Neuronal stem cell (in vitro differentiated cells): ENCODE results near the gene CYBA.

Source experiments
- DNase-seq: peaks from one replicate; pipeline ENCODE4 v3.0.0-alpha.2; 2013; ENCODE audit warnings: low spot score
- H2AFZ ChIP-seq: one replicate; pipeline ENCODE4 v1.6.1; 2013; ENCODE audit warnings: mild to moderate bottlenecking, low read length, inconsistent platforms
- H2AK5ac ChIP-seq: 2 replicates; pipeline ENCODE4 v1.6.1; 2013; ENCODE audit warnings: low read depth, mild to moderate bottlenecking, inconsistent platforms, low read length, moderate library complexity, mixed read lengths
- H2BK120ac ChIP-seq: 2 replicates; pipeline ENCODE4 v1.6.1; 2013; ENCODE audit warnings: low read depth, mild to moderate bottlenecking, inconsistent platforms, low read length, moderate library complexity, mixed read lengths
- H2BK12ac ChIP-seq: one replicate; pipeline ENCODE4 v1.6.1; 2013; ENCODE audit warnings: low read length, inconsistent platforms
- H2BK15ac ChIP-seq: 2 replicates; pipeline ENCODE4 v1.6.1; 2013; ENCODE audit warnings: mild to moderate bottlenecking, low read length, inconsistent platforms, mixed read lengths
- H2BK5ac ChIP-seq: one replicate; pipeline ENCODE4 v1.6.1; 2013; ENCODE audit warnings: inconsistent platforms, mild to moderate bottlenecking, low read length, moderate library complexity
- H3K14ac ChIP-seq: one replicate; pipeline ENCODE4 v1.6.1; 2013; ENCODE audit warnings: low read length, inconsistent platforms
- H3K18ac ChIP-seq: 2 replicates; pipeline ENCODE4 v1.6.1; 2013; ENCODE audit warnings: low read length, inconsistent platforms
- H3K23ac ChIP-seq: 2 replicates; pipeline ENCODE4 v1.6.1; 2013; ENCODE audit warnings: low read depth, mild to moderate bottlenecking, mixed read lengths, low read length, inconsistent platforms; ENCODE audit not compliant: poor library complexity
- H3K27ac ChIP-seq: replicated peaks from 3 replicates; pipeline ENCODE4 v1.5.1; 2013; ENCODE audit warnings: low read length, inconsistent platforms
- H3K27me3 ChIP-seq, 3 experiments: 2 replicates each; pipeline ENCODE4 v1.6.1; 2013; ENCODE audit warnings: low read length in 3 of 3, mild to moderate bottlenecking in 2 of 3, inconsistent platforms in 1 of 3, low read depth in 1 of 3, mixed read lengths in 1 of 3, moderate library complexity in 1 of 3; ENCODE audit not compliant: control insufficient read depth in 3 of 3, insufficient read depth in 3 of 3
- H3K36me3 ChIP-seq, 2 donors: replicated peaks in 1 of 2; 2 replicates each; pipeline ENCODE4 v1.6.1; 2013; ENCODE audit warnings: low read length in 2 of 2; ENCODE audit not compliant: control insufficient read depth in 2 of 2, insufficient read depth in 2 of 2
- H3K4ac ChIP-seq: 2 replicates; pipeline ENCODE4 v1.6.1; 2013; ENCODE audit warnings: inconsistent platforms, mild to moderate bottlenecking, low read length, moderate library complexity
- H3K4me1 ChIP-seq, 2 donors: 1 replicate in 1 of 2; 2 replicates in 1 of 2; pipeline ENCODE4 v1.6.1; 2013; ENCODE audit warnings: low read length in 2 of 2, low read depth in 1 of 2; ENCODE audit not compliant: control insufficient read depth in 2 of 2, insufficient read depth in 1 of 2
- H3K4me2 ChIP-seq: one replicate; pipeline ENCODE4 v1.6.1; 2013; ENCODE audit warnings: mild to moderate bottlenecking, low read length, inconsistent platforms; ENCODE audit not compliant: insufficient read depth, poor library complexity, severe bottlenecking
- H3K4me3 ChIP-seq, 2 donors: 2 replicates each; pipeline ENCODE4 v1.5.1; 2013; ENCODE audit warnings: low read length in 2 of 2, mild to moderate bottlenecking in 2 of 2, inconsistent platforms in 1 of 2, moderate library complexity in 1 of 2
- H3K79me1 ChIP-seq: one replicate; pipeline ENCODE4 v1.6.1; 2013; ENCODE audit warnings: low read depth, mild to moderate bottlenecking, inconsistent platforms, low read length, moderate library complexity
- H3K9ac ChIP-seq: one replicate; pipeline ENCODE4 v1.6.1; 2013; ENCODE audit warnings: mild to moderate bottlenecking, low read depth, low read length, inconsistent platforms; ENCODE audit not compliant: poor library complexity
- H3K9me3 ChIP-seq, 2 donors: replicated peaks in 1 of 2; 2 replicates each; pipeline versions ENCODE3 to v1.6.1; 2013; ENCODE audit warnings: low read length in 2 of 2, mild to moderate bottlenecking in 2 of 2, inconsistent platforms in 1 of 2, low read depth in 1 of 2, mixed read lengths in 1 of 2, moderate library complexity in 1 of 2; ENCODE audit not compliant: control insufficient read depth in 2 of 2, insufficient read depth in 1 of 2
- H4K8ac ChIP-seq: one replicate; pipeline ENCODE4 v1.6.1; 2013; ENCODE audit warnings: low read depth, mild to moderate bottlenecking, inconsistent platforms, low read length, moderate library complexity
- H4K91ac ChIP-seq: one replicate; pipeline ENCODE4 v1.6.1; 2013; ENCODE audit warnings: low read length, low read depth, mild to moderate bottlenecking, inconsistent platforms; ENCODE audit not compliant: poor library complexity
- WGBS, 2 donors: extraction: QIAGEN DNeasy Blood & Tissue Kit; methylation state at CpG; one replicate each; pipeline ENCODE4 v1.1.7; 2013; ENCODE audit warnings: missing lambda C conversion rate in 2 of 2, mixed read lengths in 1 of 2; ENCODE audit not compliant: insufficient read length in 2 of 2, insufficient replicate concordance in 1 of 2; ENCODE audit errors: extremely low coverage in 2 of 2; 5-methylcytosine and 5-hydroxymethylcytosine counted together

CYBA gene

GRCh38 chr16:88606148-88606757 lies 44.6 kb downstream of the CYBA start:
- H3K79me1 ChIP-seq: peaks cover 4% of the 10 kb centered on the region
- peaks cover 0 to 1% (median 0%) of the 10 kb centered on the region in 3 experiments for H3K27me3 ChIP-seq
- no peak overlapping the region for H3K27ac ChIP-seq
- peaks cover 0 to 5% of the 10 kb centered on the region in 2 donors for H3K9me3 ChIP-seq
- peaks cover 45 to 92% of the 10 kb centered on the region in 2 donors for H3K36me3 ChIP-seq
- H3K9ac ChIP-seq: no peak overlapping the region
- H3K23ac ChIP-seq: no peak overlapping the region
- no peak overlapping the region for H2BK120ac ChIP-seq
- H3K4ac ChIP-seq: no peak overlapping the region
- WGBS, 2 donors: no CpG with 5 or more reads among the region's 17 CpGs
- H4K91ac ChIP-seq: no peak overlapping the region
- no peak overlapping the region for H3K18ac ChIP-seq
- H2AK5ac ChIP-seq: no peak overlapping the region
- no peak for DNase-seq
- H3K4me3 ChIP-seq: no peak overlapping the region
- no peak overlapping the region for H4K8ac ChIP-seq
- peaks cover 0 to 2% of the 10 kb centered on the region in 2 donors for H3K4me1 ChIP-seq
- H2AFZ ChIP-seq: no peak overlapping the region
- H3K4me2 ChIP-seq: no peak overlapping the region
- H2BK12ac ChIP-seq: no peak overlapping the region
- no peak overlapping the region for H2BK15ac ChIP-seq
- no peak overlapping the region for H3K14ac ChIP-seq
- H2BK5ac ChIP-seq: no peak overlapping the region

GRCh38 chr16:88605186-88606147 lies 45.4 kb downstream of the CYBA start:
- Histone ChIP-seq H2AFZ (no peak overlapping the region), H3K27me3 (peaks cover 0 to 1% (median 0%) of the 10 kb centered on the region in 3 experiments), H2BK15ac (no peak overlapping the region), H3K9me3 (peaks cover 0 to 5% of the 10 kb centered on the region in 2 donors), H4K91ac (no peak overlapping the region), H3K14ac (no peak overlapping the region), H3K27ac (no peak overlapping the region), H3K36me3 (peaks cover 49 to 92% of the 10 kb centered on the region in 2 donors), H2BK5ac (no peak overlapping the region), H2BK12ac (no peak overlapping the region), H3K18ac (no peak overlapping the region), H2BK120ac (no peak overlapping the region), H3K4me2 (no peak overlapping the region), H3K79me1 (peaks cover 4% of the 10 kb centered on the region), H3K4ac (no peak overlapping the region), H2AK5ac (no peak overlapping the region), H3K4me1 (no peaks in the 10 kb centered on the region), H4K8ac (no peak overlapping the region), H3K4me3 (no peak overlapping the region), H3K9ac (no peak overlapping the region), H3K23ac (peak overlapping the region; percentile 65)
- DNase-seq: no peak
- WGBS, 2 donors: no CpG with 5 or more reads among the region's 20 CpGs

GRCh38 chr16:88602091-88602490 lies 48.8 kb downstream of the CYBA start:
- Histone ChIP-seq H2AFZ (no peak overlapping the region), H3K4me1 (no peaks in the 10 kb centered on the region), H3K27ac (no peak overlapping the region), H2BK120ac (no peak overlapping the region), H3K4me3 (peak overlapping the region in 1 of 2 donors; percentile 42), H2BK5ac (peak overlapping the region; percentile 94), H3K18ac (no peak overlapping the region), H2AK5ac (no peak overlapping the region), H3K4ac (no peak overlapping the region), H2BK15ac (no peak overlapping the region), H3K27me3 (no peaks in the 10 kb centered on the region), H3K9ac (no peak overlapping the region), H4K8ac (no peak overlapping the region), H3K9me3 (peaks cover 0 to 5% of the 10 kb centered on the region in 2 donors), H3K79me1 (peaks cover 9% of the 10 kb centered on the region), H3K4me2 (no peak overlapping the region), H3K14ac (no peak overlapping the region), H3K23ac (peak overlapping the region; percentile 83), H4K91ac (no peak overlapping the region), H2BK12ac (no peak overlapping the region), H3K36me3 (peaks cover 61 to 93% of the 10 kb centered on the region in 2 donors)
- WGBS, 2 donors: no CpG with 5 or more reads among the region's 7 CpGs
- no peak for DNase-seq
